GM13977 (cell line): ENCODE results near the gene SLAIN2.

Experiments used
- DNase-seq: peaks from one replicate; pipeline ENCODE4 v3.0.0; 2012; ENCODE audit warnings: low spot score
- in situ Hi-C: fragments of 300-500 bp; cut with MboI; formaldehyde crosslinking; loops from one replicate; pipeline ENCODE4 v1.12.0; 2022; ENCODE audit warnings: low sequenced_read_pairs, low pct_unique_long_range_greater_than_20kb, mixed read lengths, inconsistent platforms; ENCODE audit not compliant: unreplicated experiment
- TF ChIP-seq, protein P1 (sequence below): IDR thresholded peaks from 2 replicates; pipeline ENCODE4 v1.5.1; 2012; ENCODE audit warnings: mild to moderate bottlenecking, control low read depth; ENCODE audit not compliant: insufficient read depth; ENCODE audit errors: extremely low read depth, missing control alignments

The SLAIN2 gene

GRCh38 chr4:48420144-48420543 lies 78.8 kb downstream of the SLAIN2 start:
- DNase-seq = no peak
- in situ Hi-C loops = no loop called here
- TF ChIP-seq, protein P1, sequence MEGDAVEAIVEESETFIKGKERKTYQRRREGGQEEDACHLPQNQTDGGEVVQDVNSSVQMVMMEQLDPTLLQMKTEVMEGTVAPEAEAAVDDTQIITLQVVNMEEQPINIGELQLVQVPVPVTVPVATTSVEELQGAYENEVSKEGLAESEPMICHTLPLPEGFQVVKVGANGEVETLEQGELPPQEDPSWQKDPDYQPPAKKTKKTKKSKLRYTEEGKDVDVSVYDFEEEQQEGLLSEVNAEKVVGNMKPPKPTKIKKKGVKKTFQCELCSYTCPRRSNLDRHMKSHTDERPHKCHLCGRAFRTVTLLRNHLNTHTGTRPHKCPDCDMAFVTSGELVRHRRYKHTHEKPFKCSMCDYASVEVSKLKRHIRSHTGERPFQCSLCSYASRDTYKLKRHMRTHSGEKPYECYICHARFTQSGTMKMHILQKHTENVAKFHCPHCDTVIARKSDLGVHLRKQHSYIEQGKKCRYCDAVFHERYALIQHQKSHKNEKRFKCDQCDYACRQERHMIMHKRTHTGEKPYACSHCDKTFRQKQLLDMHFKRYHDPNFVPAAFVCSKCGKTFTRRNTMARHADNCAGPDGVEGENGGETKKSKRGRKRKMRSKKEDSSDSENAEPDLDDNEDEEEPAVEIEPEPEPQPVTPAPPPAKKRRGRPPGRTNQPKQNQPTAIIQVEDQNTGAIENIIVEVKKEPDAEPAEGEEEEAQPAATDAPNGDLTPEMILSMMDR = no peak

DNA sequence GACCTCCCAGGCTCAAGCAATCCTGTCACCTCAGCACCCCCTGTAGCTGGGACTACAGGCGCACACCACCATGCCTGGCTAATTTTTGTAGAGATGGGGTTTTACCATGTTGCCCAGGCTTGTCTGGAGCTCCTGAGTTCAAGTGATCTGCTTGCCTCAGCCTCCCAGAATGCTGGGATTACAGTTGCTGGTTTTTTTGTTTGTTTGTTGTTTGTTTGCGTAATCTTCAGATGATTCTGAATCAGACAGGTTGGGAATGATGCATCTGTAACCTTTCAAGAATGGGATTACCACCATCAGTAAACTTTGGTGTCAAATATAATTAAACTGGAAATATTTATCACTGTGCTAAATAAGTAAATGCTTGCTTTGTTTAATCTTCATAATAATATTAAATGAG lies 79.8 kb downstream of the SLAIN2 start:
- TF ChIP-seq, protein P1 = no peak
- no peak for DNase-seq
- in situ Hi-C loops = no loop called here

DNA sequence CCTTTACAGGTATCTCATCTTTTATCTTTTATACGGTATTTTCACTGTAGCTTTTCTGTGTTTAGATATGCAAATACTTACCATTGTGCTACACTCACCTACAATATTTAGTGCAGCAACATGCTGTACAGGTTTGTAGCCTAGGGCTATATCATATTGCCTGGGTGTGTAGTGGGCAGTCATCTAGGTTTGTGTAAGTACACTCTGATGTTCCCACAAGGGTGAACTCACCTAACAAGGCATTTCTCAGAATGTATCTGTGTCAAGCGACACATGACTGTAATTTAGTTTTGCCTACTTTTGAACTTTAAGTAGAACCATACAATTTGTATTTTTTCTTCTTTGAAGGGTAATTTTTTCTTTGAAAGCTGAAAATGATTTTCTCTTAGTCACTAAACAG lies 87.6 kb downstream of the SLAIN2 start:
- TF ChIP-seq, protein P1 = no peak
- no peak for DNase-seq
- in situ Hi-C loops = no loop called here

GRCh38 chr4:48429709-48430474 lies 88.6 kb downstream of the SLAIN2 start:
- TF ChIP-seq, protein P1 = no peak
- no peak for DNase-seq
- in situ Hi-C loops = no loop called here

GRCh38 chr4:48431401-48431800 lies 90.1 kb downstream of the SLAIN2 start:
- in situ Hi-C loops = no loop called here
- DNase-seq = no peak
- TF ChIP-seq, protein P1 = no peak

- in situ Hi-C loops = no loop called here
- TF ChIP-seq, protein P1 = no peak
- DNase-seq = no peak
These were observed 90.7 kb downstream of the SLAIN2 start for GRCh38 chr4:48432017-48432416.
